Epidermal melanocyte (primary cell): Measurements from ENCODE around the gene CDS2.

ENCODE experiments used
- DNase-seq: peaks from one replicate; pipeline ENCODE4 v3.0.0; 2011; ENCODE audit warnings: low spot score; ENCODE audit not compliant: insufficient read length

CDS2 gene

DNA sequence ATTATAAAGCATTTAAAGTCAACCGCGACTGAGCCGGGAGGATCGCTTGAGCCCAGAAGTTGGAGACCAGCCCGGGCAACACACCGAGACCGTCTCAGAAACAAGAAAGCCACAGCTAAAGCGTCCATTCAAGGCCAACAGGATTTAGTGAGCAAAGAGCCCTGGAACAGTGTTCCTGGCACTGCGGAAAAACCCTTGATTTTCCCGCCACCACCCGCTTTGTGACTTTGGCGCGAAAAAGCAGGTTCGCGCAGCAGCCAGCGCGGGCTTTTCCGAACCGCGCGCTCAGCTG is 7.7 kb upstream of the CDS2 start:
- DNase-seq, result no peak

DNA sequence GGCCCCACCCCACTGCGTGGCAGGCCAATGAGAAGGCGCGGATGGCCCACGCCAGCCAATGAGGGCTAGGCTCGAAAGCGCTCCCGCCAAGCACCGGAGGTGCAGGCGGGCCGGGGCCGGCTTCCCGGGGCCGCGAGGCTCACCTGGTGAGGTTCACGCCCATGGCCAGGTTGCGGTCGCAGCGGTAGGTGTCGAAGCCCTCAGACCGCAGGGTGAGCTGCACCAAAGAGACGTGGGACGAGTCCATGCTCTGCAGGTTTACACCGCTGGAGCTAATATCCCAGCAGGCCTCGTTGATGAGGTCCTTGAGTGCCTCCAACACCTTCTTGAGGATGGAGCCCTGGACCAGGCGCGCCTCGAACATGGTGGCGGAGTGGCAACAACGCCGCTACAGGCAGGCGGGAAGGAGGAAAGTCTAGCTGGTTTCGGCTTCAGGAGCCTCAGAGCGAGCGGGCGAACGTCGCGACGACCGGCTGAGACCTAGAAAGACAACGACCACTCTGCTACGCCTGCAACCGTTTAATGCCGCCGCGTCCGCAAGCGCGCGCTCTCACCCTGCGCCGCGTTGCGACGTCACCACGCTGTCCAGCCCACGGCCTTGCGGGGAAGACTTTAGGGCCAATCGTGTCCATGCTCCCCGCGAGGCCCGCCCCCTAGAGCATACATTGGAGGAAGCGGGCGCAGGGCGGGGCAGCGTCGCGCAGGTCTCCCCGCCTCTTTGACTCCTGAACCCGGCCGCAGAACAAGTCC is 7.2 kb upstream of the CDS2 start, which contains the start of gene PCNA:
TSS of gene PCNA (minus strand) at position 524 of the 750 bp plus-strand sequence. CDS start at position 364, 160 bp downstream.
- peak; percentile 98 for DNase-seq

GRCh38 chr20:5120185-5120476 is 6.7 kb upstream of the CDS2 start:
- DNase-seq, result no peak

GRCh38 chr20:5122873-5123260 is 3.9 kb upstream of the CDS2 start:
- no peak for DNase-seq

DNA sequence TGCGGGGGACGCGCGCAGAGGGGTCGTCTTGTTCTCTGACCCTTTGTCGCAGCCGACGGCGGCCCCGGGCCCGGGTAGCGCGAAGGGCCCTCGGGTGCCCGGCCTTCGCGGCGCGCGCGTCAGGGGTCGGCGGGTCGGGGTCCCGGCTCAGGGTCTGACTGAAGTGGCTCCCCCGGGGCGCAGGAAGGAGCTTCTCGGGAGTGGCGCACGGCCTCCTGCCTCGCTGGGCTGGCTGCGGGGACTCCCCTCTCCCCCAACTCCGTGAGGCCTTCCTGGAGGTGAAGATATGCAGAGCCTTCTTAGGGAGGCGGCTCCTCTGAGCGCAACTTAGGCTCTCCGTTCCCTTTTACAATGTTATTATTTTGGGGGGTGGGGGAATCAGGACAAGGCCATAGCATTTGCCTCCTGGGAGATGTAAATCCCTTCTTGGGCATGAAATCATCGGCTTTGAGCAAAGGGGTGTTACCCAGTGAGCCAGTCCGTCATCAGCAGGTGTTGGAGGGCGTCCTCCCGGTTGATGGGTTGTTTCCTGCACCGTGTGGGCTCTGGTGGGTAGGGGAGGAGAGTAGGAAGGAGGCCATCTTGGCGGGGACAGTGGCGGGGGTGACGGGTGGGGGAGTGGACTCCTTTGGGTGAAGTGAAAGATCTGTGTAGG is 523 bp downstream of the CDS2 start:
- no peak for DNase-seq

DNA sequence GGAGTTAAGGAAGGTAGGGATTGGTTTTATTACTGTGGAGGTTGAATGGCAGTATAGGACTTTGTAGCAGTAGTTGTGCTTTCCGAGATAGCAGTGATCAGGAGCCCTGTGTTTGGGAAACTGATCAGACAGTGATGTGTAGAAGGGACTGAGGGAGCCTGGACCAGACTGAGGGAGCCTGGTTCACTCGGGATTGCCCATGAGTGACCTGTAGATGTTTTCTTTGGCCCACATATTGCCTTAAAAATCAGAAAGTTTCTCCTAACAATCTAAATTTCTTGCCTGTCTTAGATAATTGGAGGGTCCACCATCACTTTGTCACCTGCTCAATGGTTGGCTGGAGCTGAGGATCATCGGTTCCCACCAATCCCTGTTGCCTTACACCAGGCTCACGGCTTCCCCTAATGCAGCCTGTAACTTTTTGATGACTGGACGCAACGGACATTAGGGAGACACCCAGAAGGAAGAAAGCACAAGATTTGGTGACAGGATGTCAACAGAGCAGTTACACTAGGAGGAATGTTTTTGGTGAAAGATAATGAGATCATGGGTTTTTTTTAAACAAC is 1.1 kb downstream of the CDS2 start:
- DNase-seq, result no peak

DNA sequence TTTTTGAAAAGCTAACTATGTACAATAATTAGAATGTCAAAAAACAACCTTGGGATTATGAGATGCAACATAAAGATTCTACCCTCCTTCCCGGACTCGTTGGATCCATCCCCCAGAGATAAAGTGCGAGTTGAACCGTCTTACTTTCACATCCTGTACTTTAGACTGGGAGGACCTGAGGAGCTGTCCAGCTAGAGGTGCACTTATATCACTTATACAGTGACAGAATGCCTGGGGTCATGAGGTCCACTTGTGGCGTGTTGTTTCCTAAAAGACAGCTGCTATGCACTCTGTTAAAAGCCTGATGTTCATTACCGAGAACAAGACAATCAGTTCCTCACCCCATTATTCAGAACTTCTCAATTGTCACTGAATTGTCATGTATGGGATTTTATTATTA is 2.1 kb downstream of the CDS2 start:
- no peak for DNase-seq

DNA sequence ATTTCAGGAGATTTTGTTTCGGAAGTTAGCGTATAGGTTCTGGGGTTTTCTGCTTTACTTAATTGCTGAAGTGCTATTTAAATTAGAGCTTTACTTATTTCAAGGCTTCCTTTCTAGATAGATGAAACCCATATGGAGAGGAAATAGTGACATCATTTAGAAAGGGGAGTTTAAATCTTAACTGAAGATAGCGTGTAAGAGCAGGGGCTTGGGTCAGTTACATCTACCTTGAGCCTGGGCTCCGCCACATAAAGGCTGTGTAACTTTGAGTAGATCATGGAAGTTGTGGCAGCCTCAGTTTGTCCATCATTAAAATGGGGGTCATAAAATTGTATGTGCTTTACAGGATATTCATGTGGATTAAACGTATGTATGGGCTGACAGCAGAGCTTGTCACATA is 4.7 kb downstream of the CDS2 start:
- DNase-seq, result no peak

- DNase-seq, result no peak
Measured at GRCh38 chr20:5133998-5134397, 7.2 kb downstream of the CDS2 start.

GRCh38 chr20:5135363-5136012 is 8.7 kb downstream of the CDS2 start:
- DNase-seq, result no peak

DNA sequence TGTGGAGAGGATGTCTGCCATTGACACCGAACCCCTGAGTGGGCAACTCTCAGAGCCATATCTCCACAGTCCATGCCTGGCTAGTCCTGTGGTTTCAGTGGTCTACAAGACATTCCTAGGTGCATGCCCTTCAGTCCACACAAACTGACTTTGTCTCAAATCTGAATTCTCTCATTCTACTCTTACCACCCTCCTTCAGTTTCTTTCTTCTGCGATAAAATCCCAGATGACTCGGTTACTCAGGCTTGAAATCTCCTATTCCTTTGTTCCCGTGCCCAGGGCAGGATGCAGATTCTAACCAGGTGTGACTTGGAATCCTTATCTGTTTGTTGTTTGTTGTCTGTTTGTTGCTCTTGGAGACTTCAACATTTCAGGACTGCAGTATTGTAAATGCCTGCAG is 9.3 kb downstream of the CDS2 start:
- DNase-seq, result no peak

GRCh38 chr20:5140195-5140594 is 13.4 kb downstream of the CDS2 start:
- DNase-seq, result no peak

DNA sequence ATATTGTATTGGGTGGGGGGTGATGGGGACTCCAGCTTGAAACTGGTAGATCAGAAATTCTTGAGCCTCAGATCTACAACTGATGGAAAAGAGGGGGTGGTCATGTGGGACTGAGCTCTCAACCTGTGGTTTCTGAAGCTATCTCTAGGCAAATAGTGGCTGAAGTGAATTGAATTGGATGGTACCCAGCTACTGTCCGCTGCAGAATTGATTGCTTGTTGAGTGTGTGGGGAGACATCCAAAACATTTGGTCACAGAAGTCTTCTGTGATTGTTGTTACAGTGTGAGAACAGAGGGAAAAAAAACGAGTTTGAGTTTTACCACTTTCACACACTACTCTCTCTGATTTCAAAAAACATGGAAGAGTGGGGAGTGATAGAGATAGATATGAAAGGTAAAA is 14.8 kb downstream of the CDS2 start:
- DNase-seq, result no peak

GRCh38 chr20:5143851-5144250 is 17.0 kb downstream of the CDS2 start:
- no peak for DNase-seq

- DNase-seq, result no peak
Measured at GRCh38 chr20:5145365-5146098, 18.7 kb downstream of the CDS2 start.

DNA sequence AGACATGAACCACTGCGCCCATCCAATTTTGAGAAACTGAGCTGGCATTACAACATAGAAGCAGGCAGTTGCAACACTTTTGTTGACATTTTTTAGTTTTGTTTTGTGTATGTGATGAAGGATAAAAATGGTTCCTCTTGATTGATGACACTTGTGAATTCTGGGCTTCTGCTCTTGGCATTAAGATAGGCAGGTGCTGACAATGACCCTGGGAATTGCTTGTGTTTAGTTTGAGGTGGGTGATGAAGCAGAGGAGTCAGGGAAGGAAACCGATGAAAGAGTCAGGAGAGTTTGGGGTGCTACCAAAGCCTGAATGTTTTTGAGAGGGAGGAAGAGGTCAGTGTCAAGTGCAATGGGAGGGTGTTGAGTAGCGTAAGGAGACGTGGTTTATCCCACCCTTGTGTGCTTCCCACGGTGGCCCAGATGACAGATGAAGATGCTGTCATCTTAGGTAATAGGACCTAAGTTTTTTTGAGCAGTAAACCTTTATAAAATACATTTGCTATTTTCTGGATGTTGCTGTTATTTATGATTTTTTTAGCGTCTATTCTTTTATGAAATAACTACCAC is 19.4 kb downstream of the CDS2 start:
- DNase-seq, result no peak

GRCh38 chr20:5146871-5147592 is 20.2 kb downstream of the CDS2 start:
- no peak for DNase-seq

- no peak for DNase-seq
Measured at GRCh38 chr20:5148581-5148980, 21.8 kb downstream of the CDS2 start.

- DNase-seq, result no peak
Measured at GRCh38 chr20:5149892-5150225, 23.1 kb downstream of the CDS2 start.

GRCh38 chr20:5150226-5151076 is 23.6 kb downstream of the CDS2 start:
- DNase-seq, result no peak
